HG02763 (cell line): ENCODE data around the gene HNRNPU.
A peak's percentile ranks its signal among the peaks of the same experiment; 100 is the strongest.

Experiments used
- ATAC-seq: cut with Tn5 transposase; IDR thresholded peaks from one replicate; pipeline ENCODE4 v1.9.1; 2021; ENCODE audit warnings: mild to moderate bottlenecking, moderate library complexity; ENCODE audit not compliant: unreplicated experiment

The HNRNPU gene

GRCh38 chr1:244810221-244810620 is 54.1 kb downstream of the HNRNPU start:
- no peak for ATAC-seq

GRCh38 chr1:244807138-244807537 is 57.2 kb downstream of the HNRNPU start:
- no peak for ATAC-seq

GRCh38 chr1:244804841-244805240 is 59.5 kb downstream of the HNRNPU start:
- no peak for ATAC-seq

DNA sequence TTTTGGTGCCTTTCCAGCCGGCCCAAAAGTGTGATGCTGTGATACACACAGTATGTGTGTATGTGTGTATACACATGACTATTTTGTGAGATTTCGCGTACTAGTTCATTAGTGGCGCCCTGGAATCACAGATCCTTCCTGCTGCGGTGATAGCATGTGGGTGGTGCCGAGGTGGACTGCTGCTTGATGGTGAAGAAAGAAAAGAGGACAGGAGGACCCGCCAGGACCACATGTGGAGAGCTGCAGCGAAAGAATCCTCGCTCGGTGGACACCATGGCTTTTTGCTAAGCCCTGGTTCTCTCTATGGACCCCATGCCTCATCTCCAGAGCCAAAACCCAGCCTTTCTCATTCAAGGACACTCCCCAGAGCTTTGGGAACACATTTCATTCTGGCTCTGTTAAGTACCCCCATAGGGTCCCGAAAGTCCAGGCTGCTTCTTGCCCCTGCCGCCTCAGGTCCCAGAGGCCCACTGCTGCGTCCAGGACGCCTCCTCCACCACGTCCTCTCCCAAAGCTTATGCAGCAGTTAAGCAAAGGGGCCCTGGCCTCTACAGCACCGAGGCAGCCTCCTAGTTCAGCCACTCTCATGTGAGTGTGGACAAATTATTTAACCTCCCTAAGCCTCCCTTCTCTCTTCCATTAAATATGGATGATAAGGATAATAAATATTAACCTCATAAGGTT is 61.6 kb downstream of the HNRNPU start:
- ATAC-seq, result no peak

GRCh38 chr1:244802041-244802440 is 62.3 kb downstream of the HNRNPU start:
- no peak for ATAC-seq

GRCh38 chr1:244801246-244801645 is 63.1 kb downstream of the HNRNPU start:
- peak; percentile 54 for ATAC-seq

- no peak for ATAC-seq
Measured at GRCh38 chr1:244800821-244801220, 63.5 kb downstream of the HNRNPU start.
